GM12878 (cell line): ENCODE results near the gene FFAR3. TPM values are rescaled to one million over a fixed set of nuclear protein-coding genes. Genes with fewer than 3 reads are reported as not detected.

Experiments used
- ATF3 ChIP-seq: IDR thresholded peaks from 2 replicates; pipeline ENCODE4 v1.6.1; 2011; ENCODE audit warnings: low read depth, mild to moderate bottlenecking, low read length, moderate library complexity, borderline replicate concordance; ENCODE audit errors: extremely low read depth
- BCL11A ChIP-seq: IDR thresholded peaks from 2 replicates; pipeline ENCODE4 v1.6.1; 2011; ENCODE audit warnings: low read depth, low read length
- CHD1 ChIP-seq: IDR thresholded peaks from 2 replicates; pipeline ENCODE4 v1.6.1; 2012; ENCODE audit warnings: low read depth, low read length, improper control_type of control experiment
- CHD2 ChIP-seq: IDR thresholded peaks from 2 replicates; pipeline ENCODE4 v1.6.1; 2011; ENCODE audit warnings: low read depth, low read length, improper control_type of control experiment, borderline replicate concordance
- CREM ChIP-seq: IDR thresholded peaks from 2 replicates; pipeline ENCODE4 v1.6.1; 2014; ENCODE audit warnings: antibody characterized with exemption, low read depth
- CTCF ChIP-seq, 3 experiments: IDR thresholded peaks in 2 of 3; conservative IDR thresholded peaks in 1 of 3; 2 replicates each; pipeline ENCODE4 v1.5.1; 2011; ENCODE audit warnings: low read depth in 3 of 3, low read length in 3 of 3, mild to moderate bottlenecking in 3 of 3, control low read depth in 2 of 3, moderate library complexity in 2 of 3, inconsistent platforms in 1 of 3, mixed read lengths in 1 of 3; ENCODE audit not compliant: control insufficient read depth in 2 of 3, insufficient read depth in 1 of 3; ENCODE audit errors: extremely low read depth in 1 of 3
- HDAC6 ChIP-seq: fragments of 200-600 bp; sonication (generic); IDR thresholded peaks from one replicate; pipeline ENCODE4 v1.8.0; 2017; ENCODE audit warnings: antibody characterized with exemption; ENCODE audit not compliant: unreplicated experiment
- HSF1 ChIP-seq: fragments of 150-350 bp; IDR thresholded peaks from 2 replicates; pipeline ENCODE4 v1.6.1; 2014; ENCODE audit warnings: mild to moderate bottlenecking, low read depth, low read length
- IRF5 ChIP-seq: fragments of 450-650 bp; IDR thresholded peaks from 2 replicates; pipeline ENCODE4 v1.6.1; 2017; ENCODE audit warnings: borderline replicate concordance
- PKNOX1 ChIP-seq: fragments of 450-650 bp; IDR thresholded peaks from 2 replicates; pipeline ENCODE4 v1.6.1; 2016; ENCODE audit warnings: mild to moderate bottlenecking
- POLR2A ChIP-seq: IDR thresholded peaks from 2 replicates; pipeline ENCODE4 v1.6.1; 2011; ENCODE audit warnings: low read depth, mild to moderate bottlenecking, low read length
- REST ChIP-seq: IDR thresholded peaks from 2 replicates; pipeline ENCODE4 v1.6.1; 2012; ENCODE audit warnings: mild to moderate bottlenecking, low read depth, low read length
- SMAD1 ChIP-seq: fragments of 450-650 bp; IDR thresholded peaks from 2 replicates; pipeline ENCODE4 v1.6.1; 2018; ENCODE audit warnings: mild to moderate bottlenecking, low read depth; ENCODE audit not compliant: partially characterized antibody
- SMC3 ChIP-seq: IDR thresholded peaks from 2 replicates; pipeline ENCODE4 v1.6.1; 2011; ENCODE audit warnings: low read length, improper control_type of control experiment, borderline replicate concordance
- STAT1 ChIP-seq: fragments of 450-650 bp; conservative IDR thresholded peaks from 2 replicates; pipeline ENCODE4 v1.6.1; 2014; ENCODE audit warnings: antibody characterized with exemption, mild to moderate bottlenecking
- YY1 ChIP-seq: IDR thresholded peaks from 2 replicates; pipeline ENCODE4 v1.6.1; 2011; ENCODE audit warnings: low read depth, mild to moderate bottlenecking, low read length
- ZNF217 ChIP-seq: fragments of 450-650 bp; IDR thresholded peaks from 2 replicates; pipeline ENCODE4 v1.6.1; 2017; ENCODE audit warnings: antibody characterized with exemption, mild to moderate bottlenecking
- polyA plus RNA-seq, 11 experiments: library from polyadenylated mRNA; depleted of rRNA in 4 of 11; unstranded in 6 of 11; stranded (reverse) in 5 of 11; fragments of >200 nt; fragmentation: Nextera tagmentation in 4 of 11; fragmentation: Illumina TruSeq in 1 of 11; extraction: Ambion mirVana in 4 of 11; extraction: Trizol in 1 of 11; gene quantifications; 1 replicate in 1 of 11; 2 replicates in 10 of 11; pipeline versions ENCODE4 v1.2.1 to v1.2.3, GENCODE V29; 2011 to 2016; ENCODE audit warnings: inconsistent platforms in 2 of 11, missing spikeins in 2 of 11, low read depth in 1 of 11
- total RNA-seq, 4 experiments: library from RNA; depleted of rRNA in 3 of 4; stranded (reverse); fragments of >200 nt in 3 of 4; fragmentation: Illumina TruSeq in 1 of 4; extraction: Trizol in 1 of 4; gene quantifications; 2 replicates each; pipeline versions ENCODE4 v1.2.1 to v1.2.3, GENCODE V29; 2013 to 2021

Gene FFAR3
- total and polyA plus RNA-seq, 10 of the 15 experiments (the other 5 are each of a cell fraction or from before 2014, with no cell fraction given), result 0.15 to 0.18 TPM; not detected in 8

GRCh38 chr19:35408284-35409171, 50.3 kb downstream of the FFAR3 start (continued):
- no peak for TF ChIP-seq CTCF (IDR thresholded peaks at IDR 0.05 in 2 of 3, conservative IDR thresholded peaks at IDR 0.05 in 1 of 3; ENCODE audit: control insufficient read depth in 2 of 3, extremely low read depth in 1 of 3, insufficient read depth in 1 of 3, low read depth in 3 of 3, low read length in 3 of 3)
- no peak for TF ChIP-seq IRF5
- no peak for TF ChIP-seq PKNOX1
- 0 out of 2 replicates have a peak, but pooled peaks have one; percentile 37 for TF ChIP-seq CREM
- peak; percentile 22; the same call in 1 of the 2 replicates for TF ChIP-seq SMC3
- 0 out of 2 replicates have a peak, but pooled peaks have one; percentile 33 for TF ChIP-seq BCL11A
- no peak for TF ChIP-seq CHD1
- peak; percentile 64; the same call in 1 of the 2 replicates for TF ChIP-seq YY1
- TF ChIP-seq SMAD1, result no peak
- peak; percentile 83 for TF ChIP-seq ZNF217
- no peak for TF ChIP-seq ATF3
- no peak for TF ChIP-seq HSF1
- TF ChIP-seq HDAC6, result no peak
- no peak for TF ChIP-seq REST
- TF ChIP-seq STAT1, result no peak
- no peak for TF ChIP-seq CHD2
- TF ChIP-seq POLR2A, result no peak
